Mesodermal cell (in vitro differentiated cells): ENCODE results near the gene MYL1.

Source experiments
- H3K27ac ChIP-seq: 2 replicates; pipeline ENCODE4 v1.7.0; 2013; ENCODE audit warnings: mild to moderate bottlenecking, low read depth, low read length, moderate library complexity; ENCODE audit not compliant: severe bottlenecking
- H3K36me3 ChIP-seq: 2 replicates; pipeline ENCODE4 v1.7.1; 2013; ENCODE audit warnings: mild to moderate bottlenecking, low read length, moderate library complexity; ENCODE audit not compliant: control insufficient read depth, insufficient read depth
- H3K4me1 ChIP-seq: one replicate; pipeline ENCODE4 v1.7.1; 2013; ENCODE audit warnings: mild to moderate bottlenecking, low read length; ENCODE audit not compliant: insufficient read depth, control insufficient read depth, poor library complexity, severe bottlenecking
- H3K4me3 ChIP-seq: 2 replicates; pipeline ENCODE4 v1.7.0; 2013; ENCODE audit warnings: low read length, control low read depth, mild to moderate bottlenecking; ENCODE audit not compliant: insufficient read depth, poor library complexity, severe bottlenecking; ENCODE audit errors: extremely low read depth
- H3K9me3 ChIP-seq: 2 replicates; pipeline ENCODE4 v1.7.1; 2013; ENCODE audit warnings: mild to moderate bottlenecking, low read length, moderate library complexity; ENCODE audit not compliant: control insufficient read depth
- WGBS, 2 experiments: methylation state at CpG; one replicate each; pipeline ENCODE4 v1.1.5; 2013; ENCODE audit warnings: missing lambda C conversion rate in 2 of 2; ENCODE audit not compliant: insufficient coverage in 2 of 2; 5-methylcytosine and 5-hydroxymethylcytosine counted together

MYL1 gene

GRCh38 chr2:210268281-210268680 lies 46.7 kb downstream of the MYL1 start:
- no peak overlapping the region for H3K27ac ChIP-seq
- H3K4me3 ChIP-seq = no peak overlapping the region
- no peaks in the 10 kb centered on the region for H3K36me3 ChIP-seq
- no peaks in the 10 kb centered on the region for H3K4me1 ChIP-seq
- WGBS, 2 experiments = no CpG with 5 or more reads among the region's 1 CpG
- no peaks in the 10 kb centered on the region for H3K9me3 ChIP-seq

DNA sequence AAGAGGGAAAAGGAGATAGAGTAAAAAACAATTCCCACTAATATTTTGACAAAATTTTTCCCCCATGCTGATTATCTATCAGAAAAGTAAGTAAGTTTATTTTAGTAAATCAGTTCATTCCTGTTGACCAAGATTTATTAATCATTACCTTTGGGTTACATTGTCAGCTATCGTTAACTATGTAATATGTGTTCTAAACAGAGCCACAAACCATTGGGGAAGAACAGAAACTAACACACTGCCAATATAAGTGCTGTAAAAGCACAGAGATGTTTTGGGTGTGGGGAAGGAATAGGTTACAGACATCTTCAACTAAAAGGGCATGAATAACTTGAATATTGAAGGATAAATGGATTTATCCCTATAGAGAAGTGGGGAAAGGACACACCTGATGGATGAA lies 47.3 kb downstream of the MYL1 start:
- Histone ChIP-seq H3K9me3 (no peaks in the 10 kb centered on the region), H3K4me3 (no peak overlapping the region), H3K4me1 (no peaks in the 10 kb centered on the region), H3K36me3 (no peaks in the 10 kb centered on the region), H3K27ac (no peak overlapping the region)
- no CpG with 5 or more reads among the region's 1 CpG for WGBS, 2 experiments

DNA sequence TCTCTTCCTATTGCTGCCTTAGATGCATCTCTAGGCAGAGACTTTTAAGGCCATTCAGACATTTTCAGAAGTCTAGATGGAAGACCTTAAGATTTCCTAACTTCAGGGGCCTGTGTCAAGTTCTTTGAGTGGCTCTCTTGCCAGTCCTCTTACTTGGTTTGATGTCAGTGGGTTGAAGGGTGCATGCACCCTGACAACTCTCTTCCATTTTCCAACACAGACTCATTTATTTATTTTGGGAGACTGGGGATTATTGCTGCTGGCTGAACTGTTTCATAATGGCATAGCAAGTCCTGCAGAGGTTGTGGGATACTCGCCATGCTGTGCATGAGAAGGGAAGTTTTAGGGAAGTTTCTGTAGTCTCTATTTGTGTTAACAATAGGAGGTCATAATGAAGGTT lies 50.7 kb downstream of the MYL1 start:
- WGBS, 2 experiments = 75 to 80% methylated on average over 1 of the region's 1 CpG
- no peaks in the 10 kb centered on the region for H3K4me1 ChIP-seq
- H3K9me3 ChIP-seq = no peaks in the 10 kb centered on the region
- no peak overlapping the region for H3K27ac ChIP-seq
- no peak overlapping the region for H3K4me3 ChIP-seq
- no peaks in the 10 kb centered on the region for H3K36me3 ChIP-seq

DNA sequence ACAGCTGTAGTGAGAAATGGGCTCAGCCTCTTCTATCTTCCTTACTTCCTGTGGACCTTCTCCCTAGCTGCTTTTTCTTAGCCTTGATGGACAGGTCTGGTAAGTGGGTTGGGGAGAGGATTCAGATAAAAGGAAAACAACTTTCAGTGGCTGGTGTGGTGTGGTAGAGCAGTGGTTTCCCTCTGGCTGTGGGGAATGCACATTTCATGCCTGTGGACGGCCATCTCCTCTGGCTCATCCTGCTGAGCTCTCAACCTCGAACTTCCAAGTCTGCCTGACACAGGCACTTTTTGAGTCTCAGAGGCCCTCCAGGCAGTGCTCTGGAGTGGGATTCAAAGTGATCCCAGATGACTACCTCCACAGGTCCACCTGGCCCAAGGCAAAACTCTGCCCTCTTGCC lies 51.1 kb downstream of the MYL1 start:
- Histone ChIP-seq H3K27ac (no peak overlapping the region), H3K4me3 (no peak overlapping the region), H3K4me1 (no peaks in the 10 kb centered on the region), H3K36me3 (no peaks in the 10 kb centered on the region), H3K9me3 (no peaks in the 10 kb centered on the region)
- WGBS, 2 experiments = 78 to 100% methylated on average over 2 of the region's 2 CpGs

- Histone ChIP-seq H3K27ac (no peak overlapping the region), H3K9me3 (no peaks in the 10 kb centered on the region), H3K4me3 (no peak overlapping the region), H3K36me3 (no peaks in the 10 kb centered on the region), H3K4me1 (no peaks in the 10 kb centered on the region)
- WGBS, 2 experiments = 70% methylated on average over 2 of the region's 2 CpGs; no CpG with 5 or more reads in 1 of the 2 experiments
These were observed 52.9 kb downstream of the MYL1 start for GRCh38 chr2:210262036-210262435.

GRCh38 chr2:210259687-210260086 lies 55.3 kb downstream of the MYL1 start:
- no peaks in the 10 kb centered on the region for H3K4me1 ChIP-seq
- no peak overlapping the region for H3K4me3 ChIP-seq
- H3K36me3 ChIP-seq = no peaks in the 10 kb centered on the region
- H3K9me3 ChIP-seq = no peaks in the 10 kb centered on the region
- no peak overlapping the region for H3K27ac ChIP-seq

- Histone ChIP-seq H3K36me3 (no peaks in the 10 kb centered on the region), H3K4me1 (no peaks in the 10 kb centered on the region), H3K27ac (no peak overlapping the region), H3K9me3 (no peaks in the 10 kb centered on the region), H3K4me3 (no peak overlapping the region)
- WGBS, 2 experiments = 69 to 89% methylated on average over 5 to 6 of the region's 7 CpGs
These were observed 62.0 kb downstream of the MYL1 start for GRCh38 chr2:210252699-210253606.

DNA sequence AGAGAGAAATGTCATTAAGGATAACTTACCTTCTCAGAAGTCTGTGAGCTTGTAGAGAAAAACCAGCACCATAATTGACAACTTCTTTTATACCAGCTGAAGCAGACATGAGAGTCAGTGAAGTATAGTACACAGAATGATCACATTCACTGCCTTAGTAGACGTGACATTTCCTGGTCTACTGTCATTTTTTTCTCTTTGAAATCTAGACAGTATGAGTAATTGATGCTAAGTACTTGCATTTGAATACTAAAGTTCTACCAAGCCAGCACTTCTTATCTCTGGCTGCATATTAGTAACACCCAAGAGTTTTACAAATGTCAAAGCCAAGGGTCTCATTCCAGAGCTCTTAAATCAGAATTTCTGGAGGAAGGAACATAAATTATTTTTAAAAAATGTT lies 64.4 kb downstream of the MYL1 start:
- no peaks in the 10 kb centered on the region for H3K36me3 ChIP-seq
- H3K4me1 ChIP-seq = no peaks in the 10 kb centered on the region
- H3K27ac ChIP-seq = no peak overlapping the region
- no peak overlapping the region for H3K4me3 ChIP-seq
- no peaks in the 10 kb centered on the region for H3K9me3 ChIP-seq
- WGBS, 2 experiments = 80% methylated on average over 1 of the region's 1 CpG; no CpG with 5 or more reads in 1 of the 2 experiments
